Stimulated activated CD8-positive, alpha-beta memory T cell treated with anti-CD3 and anti-CD28 coated beads, Interleukin-7, amount 100 ng/mL, for 1 hour (primary cell): ENCODE results near the gene CCDC180.
"Not testable (repeated sequence)": the region's sequence is repeated elsewhere in the genome, so short reads cannot be mapped to it uniquely, and the experiment has no call there.

Experiments used
- DNase-seq, 2 donors: peaks; one replicate each; pipeline ENCODE4 v3.0.0-alpha.2; 2020; ENCODE audit warnings: low read depth in 2 of 2

The CCDC180 gene

GRCh38 chr9:97311798-97312500, 4.5 kb downstream of the CCDC180 start:
- DNase-seq = no peak

GRCh38 chr9:97312556-97312955, 5.1 kb downstream of the CCDC180 start:
- no peak for DNase-seq

GRCh38 chr9:97313243-97313642, 5.8 kb downstream of the CCDC180 start:
- DNase-seq = no peak

- no peak for DNase-seq
Measured at GRCh38 chr9:97313746-97314145, 6.3 kb downstream of the CCDC180 start.

GRCh38 chr9:97314503-97314902, 7.0 kb downstream of the CCDC180 start:
- DNase-seq = no peak

GRCh38 chr9:97315550-97315949, 8.1 kb downstream of the CCDC180 start:
- no peak for DNase-seq

- DNase-seq = no peak
Measured at GRCh38 chr9:97316904-97317303, 9.4 kb downstream of the CCDC180 start.

- DNase-seq = no peak
Measured at GRCh38 chr9:97318433-97318832, 11.0 kb downstream of the CCDC180 start.

- no peak for DNase-seq
Measured at GRCh38 chr9:97319395-97319794, 11.9 kb downstream of the CCDC180 start.

- no peak for DNase-seq
Measured at GRCh38 chr9:97320080-97320642, 12.7 kb downstream of the CCDC180 start.

- DNase-seq = no peak
Measured at GRCh38 chr9:97321251-97321650, 13.8 kb downstream of the CCDC180 start.

GRCh38 chr9:97321691-97322090, 14.2 kb downstream of the CCDC180 start:
- DNase-seq = no peak

- no peak for DNase-seq
Measured at GRCh38 chr9:97322105-97322504, 14.6 kb downstream of the CCDC180 start.

- DNase-seq = no peak
Measured at GRCh38 chr9:97324954-97325353, 17.5 kb downstream of the CCDC180 start.

GRCh38 chr9:97327562-97327961, 20.1 kb downstream of the CCDC180 start:
- DNase-seq = no peak

- DNase-seq = no peak
Measured at GRCh38 chr9:97332993-97333392, 25.5 kb downstream of the CCDC180 start.

- DNase-seq = not testable (repeated sequence)
Measured at GRCh38 chr9:97335622-97336021, 28.2 kb downstream of the CCDC180 start.

GRCh38 chr9:97348871-97349270, 41.4 kb downstream of the CCDC180 start:
- no peak for DNase-seq

GRCh38 chr9:97349400-97349799, 41.9 kb downstream of the CCDC180 start:
- no peak for DNase-seq

GRCh38 chr9:97354637-97355036, 47.2 kb downstream of the CCDC180 start:
- DNase-seq = no peak

GRCh38 chr9:97357056-97357455, 49.6 kb downstream of the CCDC180 start:
- DNase-seq = no peak
